Measurements from ENCODE around the gene ADAMTS12. TPM values are rescaled to one million over a fixed set of nuclear protein-coding genes. Genes with fewer than 3 reads are reported as not detected.
"Not testable (repeated sequence)": the region's sequence is repeated elsewhere in the genome, so short reads cannot be mapped to it uniquely, and the experiment has no call there.

ADAMTS12 gene
- polyA plus RNA-seq, 3 donors = not detected

- no peak for DNase-seq
- Histone ChIP-seq H3K79me2 (ENCODE audit: insufficient read depth, low read length) (no peaks in the 10 kb centered on the region), H3K4me2 (replicated peaks; ENCODE audit: extremely low read depth, low read length, poor library complexity, severe bottlenecking) (no peak overlapping the region), H3K27me3 (ENCODE audit: control insufficient read depth in 2 of 2, insufficient read depth in 2 of 2, low read length in 2 of 2) (no peaks in the 10 kb centered on the region), H3K9ac (ENCODE audit: insufficient read depth, low read length, poor library complexity, severe bottlenecking) (no peak overlapping the region), H3K4me3 (replicated peaks in 1 of 3; ENCODE audit: low read depth in 2 of 3, low read length in 3 of 3) (no peak overlapping the region), H3K27ac (ENCODE audit: low read depth in 1 of 2, low read length in 2 of 2) (no peak overlapping the region), H2AFZ (ENCODE audit: insufficient read depth, low read depth, low read length, poor library complexity, severe bottlenecking) (no peak overlapping the region), H4K20me1 (ENCODE audit: insufficient read depth, low read length) (no peaks in the 10 kb centered on the region), H3K4me1 (ENCODE audit: control insufficient read depth in 1 of 2, insufficient read depth in 2 of 2, low read length in 2 of 2) (no peaks in the 10 kb centered on the region), H3K9me3 (replicated peaks in 1 of 2; ENCODE audit: control insufficient read depth in 1 of 2, insufficient read depth in 1 of 2, low read length in 2 of 2) (no peaks in the 10 kb centered on the region), H3K36me3 (replicated peaks in 1 of 2; ENCODE audit: control insufficient read depth in 1 of 2, insufficient read depth in 2 of 2, low read length in 2 of 2) (no peaks in the 10 kb centered on the region)
- H3K27me3 Mint-ChIP-seq (ENCODE audit: low read depth in 3 of 3) = peaks cover 0 to 3% (median 2%) of the 10 kb centered on the region in 3 donors
- intact Hi-C loops (cut with micrococcal nuclease) = loop anchor here in 1 of 2 donors (5.0 kb wide), 1 partner anchor 56 kb away; no protein-coding TSS in a partner anchor
- TF ChIP-seq CTCF (IDR thresholded peaks at IDR 0.05) = no peak
- peaks cover 0 to 6% (median 0%) of the 10 kb centered on the region in 7 donors for H3K9me3 Mint-ChIP-seq
- WGBS (ENCODE audit: insufficient coverage) = 77% methylated on average over 5 of the region's 8 CpGs
- H3K4me3 Mint-ChIP-seq = no peak overlapping the region
- no peak overlapping the region for H3K27ac Mint-ChIP-seq
- no peaks in the 10 kb centered on the region for H3K4me1 Mint-ChIP-seq
- no peaks in the 10 kb centered on the region for H3K36me3 Mint-ChIP-seq
These were observed 335.2 kb downstream of the ADAMTS12 start for GRCh38 chr5:33556330-33557328.

GRCh38 chr5:33549982-33550567, 341.7 kb downstream of the ADAMTS12 start:
- intact Hi-C loops (cut with micrococcal nuclease) = no loop called here
- H3K4me1 Mint-ChIP-seq = no peaks in the 10 kb centered on the region
- DNase-seq = no peak
- Histone ChIP-seq H3K79me2 (ENCODE audit: insufficient read depth, low read length) (no peaks in the 10 kb centered on the region), H2AFZ (ENCODE audit: insufficient read depth, low read depth, low read length, poor library complexity, severe bottlenecking) (no peak overlapping the region), H3K4me3 (replicated peaks in 1 of 3; ENCODE audit: low read depth in 2 of 3, low read length in 3 of 3) (no peak overlapping the region), H3K36me3 (replicated peaks in 1 of 2; ENCODE audit: control insufficient read depth in 1 of 2, insufficient read depth in 2 of 2, low read length in 2 of 2) (no peaks in the 10 kb centered on the region), H3K4me1 (ENCODE audit: control insufficient read depth in 1 of 2, insufficient read depth in 2 of 2, low read length in 2 of 2) (no peaks in the 10 kb centered on the region), H3K9me3 (replicated peaks in 1 of 2; ENCODE audit: control insufficient read depth in 1 of 2, insufficient read depth in 1 of 2, low read length in 2 of 2) (peaks cover 0 to 4% of the 10 kb centered on the region in 2 donors), H3K27me3 (ENCODE audit: control insufficient read depth in 2 of 2, insufficient read depth in 2 of 2, low read length in 2 of 2) (no peaks in the 10 kb centered on the region), H4K20me1 (ENCODE audit: insufficient read depth, low read length) (no peaks in the 10 kb centered on the region), H3K9ac (ENCODE audit: insufficient read depth, low read length, poor library complexity, severe bottlenecking) (no peak overlapping the region), H3K4me2 (replicated peaks; ENCODE audit: extremely low read depth, low read length, poor library complexity, severe bottlenecking) (no peak overlapping the region), H3K27ac (ENCODE audit: low read depth in 1 of 2, low read length in 2 of 2) (no peak overlapping the region)
- 90% methylated on average over 4 of the region's 6 CpGs for WGBS (ENCODE audit: insufficient coverage)
- no peak overlapping the region for H3K4me3 Mint-ChIP-seq
- peaks cover 3 to 9% (median 5%) of the 10 kb centered on the region in 7 donors for H3K9me3 Mint-ChIP-seq
- no peaks in the 10 kb centered on the region for H3K36me3 Mint-ChIP-seq
- peaks cover 0 to 4% (median 1%) of the 10 kb centered on the region in 3 donors for H3K27me3 Mint-ChIP-seq (ENCODE audit: low read depth in 3 of 3)
- TF ChIP-seq CTCF (IDR thresholded peaks at IDR 0.05) = no peak
- no peak overlapping the region for H3K27ac Mint-ChIP-seq

GRCh38 chr5:33539790-33540189, 352.0 kb downstream of the ADAMTS12 start:
- H3K36me3 ChIP-seq (replicated peaks in 1 of 2; ENCODE audit: control insufficient read depth in 1 of 2, insufficient read depth in 2 of 2, low read length in 2 of 2); H3K4me1 Mint-ChIP-seq; H3K27ac ChIP-seq (ENCODE audit: low read depth in 1 of 2, low read length in 2 of 2); H3K36me3 Mint-ChIP-seq; H4K20me1 ChIP-seq (ENCODE audit: insufficient read depth, low read length); H3K4me3 Mint-ChIP-seq; H2AFZ ChIP-seq (ENCODE audit: insufficient read depth, low read depth, low read length, poor library complexity, severe bottlenecking); H3K79me2 ChIP-seq (ENCODE audit: insufficient read depth, low read length); DNase-seq; H3K4me2 ChIP-seq (replicated peaks; ENCODE audit: extremely low read depth, low read length, poor library complexity, severe bottlenecking); intact Hi-C loops (cut with micrococcal nuclease); H3K9ac ChIP-seq (ENCODE audit: insufficient read depth, low read length, poor library complexity, severe bottlenecking); H3K4me3 ChIP-seq (replicated peaks in 1 of 3; ENCODE audit: low read depth in 2 of 3, low read length in 3 of 3); H3K4me1 ChIP-seq (ENCODE audit: control insufficient read depth in 1 of 2, insufficient read depth in 2 of 2, low read length in 2 of 2); H3K27me3 ChIP-seq (ENCODE audit: control insufficient read depth in 2 of 2, insufficient read depth in 2 of 2, low read length in 2 of 2); H3K27me3 Mint-ChIP-seq (ENCODE audit: low read depth in 3 of 3); H3K27ac Mint-ChIP-seq: not testable (repeated sequence)
- peaks cover 15 to 27% of the 10 kb centered on the region in 2 donors for H3K9me3 ChIP-seq (replicated peaks in 1 of 2; ENCODE audit: control insufficient read depth in 1 of 2, insufficient read depth in 1 of 2, low read length in 2 of 2)
- WGBS (ENCODE audit: insufficient coverage) = 100% methylated on average over 2 of the region's 10 CpGs
- H3K9me3 Mint-ChIP-seq = peaks cover 9 to 33% (median 14%) of the 10 kb centered on the region in 7 donors

Measured in CD14-positive monocyte (primary cell).